Neural cell (in vitro differentiated cells): ENCODE results near the gene ARHGAP45.

Experiments
- EZH2 ChIP-seq: fragments of 200-600, 300-800 bp; shearing (Covaris generic), sonication (generic); IDR thresholded peaks from 2 replicates; pipeline ENCODE4 v1.6.1; 2014; ENCODE audit warnings: antibody characterized with exemption, low read length, borderline replicate concordance, mild to moderate bottlenecking; ENCODE audit not compliant: insufficient read depth, poor library complexity, severe bottlenecking
- POLR2AphosphoS5 ChIP-seq: IDR thresholded peaks from 2 replicates; pipeline ENCODE4 v1.6.1; 2012
- SMC3 ChIP-seq: fragments of 450-650 bp; conservative IDR thresholded peaks from 2 replicates; pipeline ENCODE4 v1.6.1; 2014; ENCODE audit warnings: antibody characterized with exemption, mild to moderate bottlenecking, moderate library complexity; ENCODE audit not compliant: poor library complexity
- TF ChIP-seq, protein P1 (sequence below): fragments of 450-650 bp; IDR thresholded peaks from 2 replicates; pipeline ENCODE4 v1.5.1; 2014; ENCODE audit warnings: antibody characterized with exemption, mild to moderate bottlenecking, moderate library complexity; ENCODE audit not compliant: poor library complexity, severe bottlenecking
- TF ChIP-seq, protein P2 (sequence below): IDR thresholded peaks from 2 replicates; pipeline ENCODE4 v1.6.1; 2012; ENCODE audit warnings: borderline replicate concordance

DNA sequence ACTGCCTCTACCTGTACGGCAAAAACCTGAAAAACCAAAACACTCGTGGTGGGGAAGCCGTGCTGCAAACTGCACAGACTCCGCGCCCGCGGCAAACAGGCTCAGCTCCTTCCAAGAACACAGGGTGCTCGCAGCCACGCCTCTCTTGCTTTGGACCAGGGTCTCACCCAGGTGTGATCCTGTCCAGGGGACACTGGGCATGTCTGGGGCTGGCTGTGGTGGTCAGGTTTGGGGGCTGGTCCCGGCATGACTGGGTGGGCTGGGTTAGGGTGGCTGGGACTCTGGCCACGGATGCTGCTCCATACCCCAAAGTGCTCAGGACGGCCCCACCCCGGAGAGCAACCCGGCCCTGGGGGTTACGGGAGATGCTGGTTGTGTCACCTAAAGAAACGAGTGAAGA, 50.7 kb downstream of the ARHGAP45 start:
- TF ChIP-seq, protein P1, sequence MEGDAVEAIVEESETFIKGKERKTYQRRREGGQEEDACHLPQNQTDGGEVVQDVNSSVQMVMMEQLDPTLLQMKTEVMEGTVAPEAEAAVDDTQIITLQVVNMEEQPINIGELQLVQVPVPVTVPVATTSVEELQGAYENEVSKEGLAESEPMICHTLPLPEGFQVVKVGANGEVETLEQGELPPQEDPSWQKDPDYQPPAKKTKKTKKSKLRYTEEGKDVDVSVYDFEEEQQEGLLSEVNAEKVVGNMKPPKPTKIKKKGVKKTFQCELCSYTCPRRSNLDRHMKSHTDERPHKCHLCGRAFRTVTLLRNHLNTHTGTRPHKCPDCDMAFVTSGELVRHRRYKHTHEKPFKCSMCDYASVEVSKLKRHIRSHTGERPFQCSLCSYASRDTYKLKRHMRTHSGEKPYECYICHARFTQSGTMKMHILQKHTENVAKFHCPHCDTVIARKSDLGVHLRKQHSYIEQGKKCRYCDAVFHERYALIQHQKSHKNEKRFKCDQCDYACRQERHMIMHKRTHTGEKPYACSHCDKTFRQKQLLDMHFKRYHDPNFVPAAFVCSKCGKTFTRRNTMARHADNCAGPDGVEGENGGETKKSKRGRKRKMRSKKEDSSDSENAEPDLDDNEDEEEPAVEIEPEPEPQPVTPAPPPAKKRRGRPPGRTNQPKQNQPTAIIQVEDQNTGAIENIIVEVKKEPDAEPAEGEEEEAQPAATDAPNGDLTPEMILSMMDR = no peak
- no peak for TF ChIP-seq POLR2AphosphoS5
- TF ChIP-seq EZH2 = no peak
- no peak for TF ChIP-seq SMC3
- TF ChIP-seq, protein P2, sequence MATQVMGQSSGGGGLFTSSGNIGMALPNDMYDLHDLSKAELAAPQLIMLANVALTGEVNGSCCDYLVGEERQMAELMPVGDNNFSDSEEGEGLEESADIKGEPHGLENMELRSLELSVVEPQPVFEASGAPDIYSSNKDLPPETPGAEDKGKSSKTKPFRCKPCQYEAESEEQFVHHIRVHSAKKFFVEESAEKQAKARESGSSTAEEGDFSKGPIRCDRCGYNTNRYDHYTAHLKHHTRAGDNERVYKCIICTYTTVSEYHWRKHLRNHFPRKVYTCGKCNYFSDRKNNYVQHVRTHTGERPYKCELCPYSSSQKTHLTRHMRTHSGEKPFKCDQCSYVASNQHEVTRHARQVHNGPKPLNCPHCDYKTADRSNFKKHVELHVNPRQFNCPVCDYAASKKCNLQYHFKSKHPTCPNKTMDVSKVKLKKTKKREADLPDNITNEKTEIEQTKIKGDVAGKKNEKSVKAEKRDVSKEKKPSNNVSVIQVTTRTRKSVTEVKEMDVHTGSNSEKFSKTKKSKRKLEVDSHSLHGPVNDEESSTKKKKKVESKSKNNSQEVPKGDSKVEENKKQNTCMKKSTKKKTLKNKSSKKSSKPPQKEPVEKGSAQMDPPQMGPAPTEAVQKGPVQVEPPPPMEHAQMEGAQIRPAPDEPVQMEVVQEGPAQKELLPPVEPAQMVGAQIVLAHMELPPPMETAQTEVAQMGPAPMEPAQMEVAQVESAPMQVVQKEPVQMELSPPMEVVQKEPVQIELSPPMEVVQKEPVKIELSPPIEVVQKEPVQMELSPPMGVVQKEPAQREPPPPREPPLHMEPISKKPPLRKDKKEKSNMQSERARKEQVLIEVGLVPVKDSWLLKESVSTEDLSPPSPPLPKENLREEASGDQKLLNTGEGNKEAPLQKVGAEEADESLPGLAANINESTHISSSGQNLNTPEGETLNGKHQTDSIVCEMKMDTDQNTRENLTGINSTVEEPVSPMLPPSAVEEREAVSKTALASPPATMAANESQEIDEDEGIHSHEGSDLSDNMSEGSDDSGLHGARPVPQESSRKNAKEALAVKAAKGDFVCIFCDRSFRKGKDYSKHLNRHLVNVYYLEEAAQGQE = no peak
